DMS114 treated with DMSO at 0.1 percent for 48 hours (cell line): ENCODE measurements around the gene GHRHR.

Experiments used
- DNase-seq: peaks from one replicate; lab custom pipeline; 2025; ENCODE audit not compliant: unreplicated experiment; lab: John Stamatoyannopoulos, UW

GHRHR gene

DNA sequence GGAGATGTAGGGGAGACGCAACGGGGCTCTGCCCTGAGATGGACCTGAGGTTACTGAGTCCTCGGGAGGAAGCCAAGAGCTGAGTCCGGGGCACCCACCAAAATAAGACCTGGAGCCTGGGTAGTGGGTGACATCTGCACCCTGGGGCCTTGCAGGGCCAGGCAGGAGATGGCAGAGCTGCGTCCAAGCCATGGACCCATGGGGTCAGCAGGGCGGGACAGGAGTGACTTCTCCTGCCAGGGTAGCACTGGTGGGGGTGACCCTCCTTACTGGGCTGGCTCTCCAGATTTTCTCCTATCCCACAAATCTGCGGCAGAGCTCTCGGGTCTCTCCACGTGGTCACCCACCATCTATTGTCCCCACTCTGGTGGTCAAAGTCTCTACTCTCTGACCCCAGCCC, 2.1 kb downstream of the GHRHR start:
- no peak for DNase-seq

DNA sequence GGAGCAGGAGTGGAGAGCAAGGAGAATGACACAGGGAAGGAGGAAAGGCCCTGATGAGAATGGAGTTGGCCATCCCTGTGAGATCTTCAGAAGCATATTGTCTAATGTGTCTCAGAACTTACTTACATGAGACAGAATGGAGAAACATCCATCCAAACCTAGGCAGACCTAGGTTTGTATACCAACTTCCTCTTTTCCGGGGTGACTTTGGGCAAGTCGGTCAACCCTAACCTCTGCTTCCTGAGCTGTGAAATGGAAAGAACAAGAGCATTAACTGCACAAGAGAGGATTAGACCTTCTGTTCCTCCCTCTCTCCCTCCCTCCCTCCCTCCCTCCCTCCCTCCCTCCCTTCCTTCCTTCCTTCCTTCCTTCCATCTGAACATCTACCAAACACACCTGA, 4.5 kb downstream of the GHRHR start:
- no peak for DNase-seq

DNA sequence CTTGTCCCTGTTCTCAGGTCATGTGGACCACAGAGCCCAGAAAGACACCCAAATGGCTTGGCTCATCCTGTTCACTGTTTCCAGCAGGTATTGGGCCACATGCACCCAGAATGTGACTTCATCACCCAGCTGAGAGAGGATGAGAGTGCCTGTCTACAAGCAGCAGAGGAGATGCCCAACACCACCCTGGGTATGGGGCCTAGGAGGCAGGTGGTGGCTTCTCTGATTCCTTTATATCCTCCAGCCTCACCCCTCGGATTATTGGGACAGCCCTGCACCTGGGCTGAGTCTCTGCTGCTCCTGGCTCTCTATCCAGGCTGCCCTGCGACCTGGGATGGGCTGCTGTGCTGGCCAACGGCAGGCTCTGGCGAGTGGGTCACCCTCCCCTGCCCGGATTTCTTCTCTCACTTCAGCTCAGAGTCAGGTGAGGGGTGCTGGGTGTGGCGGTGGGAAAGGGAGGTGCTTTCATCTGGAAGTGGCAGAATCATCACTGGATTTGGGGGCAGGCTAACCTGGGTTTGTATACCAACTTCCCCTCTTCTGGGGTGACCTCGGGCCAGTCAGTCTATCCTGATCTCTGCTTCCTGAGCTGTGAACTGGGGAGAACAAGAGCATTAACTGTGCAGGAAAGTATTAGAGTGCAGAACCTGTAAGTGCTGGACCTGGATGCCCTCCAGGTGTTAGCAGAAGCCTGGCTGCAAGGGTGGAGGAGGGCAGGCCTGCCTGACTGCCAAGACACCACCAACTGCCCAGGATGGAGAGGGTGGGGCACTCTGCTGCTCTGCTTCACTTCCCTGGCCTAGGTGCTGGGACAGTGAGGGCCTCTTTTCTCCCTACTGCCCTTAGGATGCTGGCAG, 5.2 kb downstream of the GHRHR start:
- no peak for DNase-seq

DNA sequence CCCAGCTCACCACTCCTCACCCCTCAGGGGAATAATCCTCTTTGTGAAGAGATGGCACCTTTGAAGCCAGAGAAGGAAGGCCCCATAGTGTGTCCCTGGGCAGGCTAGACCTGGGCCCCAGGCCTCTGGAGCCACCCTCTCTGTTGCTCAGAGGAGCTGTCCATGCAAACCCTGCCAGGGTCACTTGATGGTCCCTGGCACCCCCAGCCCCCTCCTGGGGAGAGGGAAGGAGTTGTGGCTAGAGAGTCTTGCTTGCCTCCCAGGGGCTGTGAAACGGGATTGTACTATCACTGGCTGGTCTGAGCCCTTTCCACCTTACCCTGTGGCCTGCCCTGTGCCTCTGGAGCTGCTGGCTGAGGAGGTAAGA, 5.8 kb downstream of the GHRHR start:
- DNase-seq, result no peak

DNA sequence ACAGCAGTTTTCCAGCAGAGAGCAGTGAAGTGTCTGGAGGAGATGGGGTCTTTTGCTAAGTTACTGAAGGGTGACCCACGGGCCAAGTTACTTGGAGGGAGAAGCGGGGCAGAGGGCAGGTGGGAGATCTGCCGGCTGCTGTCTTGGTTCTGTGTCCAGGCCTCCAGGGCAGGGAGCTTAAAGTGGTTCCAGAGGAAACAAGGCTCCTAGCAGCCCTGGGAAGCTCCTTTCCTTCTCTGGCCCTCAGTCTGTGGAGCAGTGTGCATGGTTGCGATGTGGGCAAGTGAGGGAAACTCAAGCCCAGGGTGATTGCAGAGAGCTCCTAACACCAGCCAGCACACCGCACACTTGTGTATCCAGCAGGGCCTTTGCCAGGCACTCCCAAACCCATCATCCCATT, 6.3 kb downstream of the GHRHR start:
- DNase-seq, result no peak

DNA sequence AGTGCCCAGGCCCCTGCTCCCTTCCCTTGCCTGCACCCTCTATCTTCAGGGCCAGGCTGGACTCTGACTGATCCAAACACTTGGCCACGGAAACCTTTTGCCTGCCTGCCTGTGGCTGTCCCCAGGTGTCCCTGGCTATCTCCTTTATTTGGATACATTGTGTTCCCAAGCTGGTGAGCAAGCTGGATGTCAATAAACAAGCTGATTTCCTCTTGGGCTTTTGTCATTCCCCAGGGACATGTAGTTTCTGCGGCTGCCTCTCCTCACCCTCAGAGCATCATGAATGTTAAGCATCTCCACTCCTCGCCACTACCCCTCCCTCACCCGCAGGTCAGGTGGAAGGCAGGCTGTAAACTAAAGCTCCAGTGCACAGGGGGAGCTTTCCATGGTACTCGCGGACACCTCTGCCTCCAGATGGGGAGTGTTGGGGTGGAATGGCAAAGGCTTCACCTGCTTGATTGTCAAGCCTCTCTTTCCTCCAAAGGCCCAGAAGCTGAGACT, 6.9 kb downstream of the GHRHR start:
- DNase-seq, result no peak

DNA sequence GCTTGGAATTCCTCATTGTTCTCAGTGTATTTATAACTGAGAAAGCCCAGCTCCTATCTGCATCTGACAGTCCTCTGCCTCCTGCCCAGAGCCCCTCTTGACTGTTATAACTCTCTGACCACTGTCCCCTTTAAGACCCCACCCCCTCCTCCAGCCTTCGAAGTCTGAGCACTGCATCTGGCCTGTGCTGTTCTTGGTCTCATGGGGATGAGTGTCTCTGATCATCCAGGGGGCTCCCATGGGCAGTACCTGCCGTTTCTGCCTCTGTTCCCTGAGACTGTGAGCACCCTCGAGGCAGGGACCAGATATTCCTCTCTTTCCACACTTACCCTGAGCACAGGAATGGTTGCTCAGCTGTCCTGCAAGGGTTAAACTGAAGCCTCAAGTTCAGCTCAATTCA, 7.7 kb downstream of the GHRHR start:
- no peak for DNase-seq

DNA sequence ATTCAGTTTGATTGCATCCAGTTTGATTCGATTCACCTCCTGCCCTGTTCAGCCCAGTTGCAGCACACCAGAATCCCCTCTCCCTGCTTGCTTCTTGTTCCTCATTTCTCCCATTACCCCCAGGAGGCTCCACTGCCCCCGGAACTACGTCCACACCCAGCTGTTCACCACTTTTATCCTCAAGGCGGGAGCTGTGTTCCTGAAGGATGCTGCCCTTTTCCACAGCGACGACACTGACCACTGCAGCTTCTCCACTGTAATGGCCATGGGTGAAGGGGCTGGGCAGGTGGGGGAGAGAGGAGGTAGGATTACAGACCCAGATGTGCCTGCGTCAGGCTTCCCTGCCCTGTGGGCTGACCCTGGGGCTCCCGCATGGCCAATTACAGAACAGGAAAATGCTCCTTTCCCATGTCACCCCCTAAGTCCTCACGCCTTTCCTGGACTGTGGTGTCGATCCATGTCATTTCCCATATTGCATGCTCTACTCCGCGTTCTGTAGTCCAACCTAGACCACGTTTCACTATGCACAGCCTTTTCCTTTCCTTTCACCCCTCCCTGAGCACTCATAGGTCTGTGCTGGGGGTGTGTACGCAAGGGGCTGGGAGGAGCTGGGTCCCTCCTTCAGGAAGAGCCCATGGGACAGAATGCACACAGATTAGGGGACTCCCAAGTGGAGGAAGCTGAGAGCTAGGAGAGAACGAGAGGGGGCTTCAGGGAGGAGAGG, 8.2 kb downstream of the GHRHR start:
- DNase-seq, result no peak

DNA sequence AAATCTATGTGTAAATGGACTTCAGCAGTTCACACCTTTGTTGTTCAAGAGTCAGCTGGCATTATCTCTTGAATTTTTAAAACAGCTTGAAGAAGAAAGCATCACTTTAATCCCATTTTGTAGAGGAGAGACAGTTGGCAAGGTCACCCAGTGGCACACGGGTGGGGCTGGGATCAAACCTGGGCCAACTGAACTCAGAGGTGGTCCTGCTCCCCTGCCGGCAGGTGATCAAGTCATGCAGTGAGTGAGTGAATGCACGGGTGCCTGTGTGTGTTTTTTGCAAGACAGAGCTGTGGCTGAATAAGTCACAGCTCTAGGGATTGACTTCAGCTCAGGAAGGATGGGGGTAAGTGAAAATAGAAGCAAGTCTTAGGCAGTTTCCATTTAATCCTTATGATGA, 9.5 kb downstream of the GHRHR start:
- no peak for DNase-seq

DNA sequence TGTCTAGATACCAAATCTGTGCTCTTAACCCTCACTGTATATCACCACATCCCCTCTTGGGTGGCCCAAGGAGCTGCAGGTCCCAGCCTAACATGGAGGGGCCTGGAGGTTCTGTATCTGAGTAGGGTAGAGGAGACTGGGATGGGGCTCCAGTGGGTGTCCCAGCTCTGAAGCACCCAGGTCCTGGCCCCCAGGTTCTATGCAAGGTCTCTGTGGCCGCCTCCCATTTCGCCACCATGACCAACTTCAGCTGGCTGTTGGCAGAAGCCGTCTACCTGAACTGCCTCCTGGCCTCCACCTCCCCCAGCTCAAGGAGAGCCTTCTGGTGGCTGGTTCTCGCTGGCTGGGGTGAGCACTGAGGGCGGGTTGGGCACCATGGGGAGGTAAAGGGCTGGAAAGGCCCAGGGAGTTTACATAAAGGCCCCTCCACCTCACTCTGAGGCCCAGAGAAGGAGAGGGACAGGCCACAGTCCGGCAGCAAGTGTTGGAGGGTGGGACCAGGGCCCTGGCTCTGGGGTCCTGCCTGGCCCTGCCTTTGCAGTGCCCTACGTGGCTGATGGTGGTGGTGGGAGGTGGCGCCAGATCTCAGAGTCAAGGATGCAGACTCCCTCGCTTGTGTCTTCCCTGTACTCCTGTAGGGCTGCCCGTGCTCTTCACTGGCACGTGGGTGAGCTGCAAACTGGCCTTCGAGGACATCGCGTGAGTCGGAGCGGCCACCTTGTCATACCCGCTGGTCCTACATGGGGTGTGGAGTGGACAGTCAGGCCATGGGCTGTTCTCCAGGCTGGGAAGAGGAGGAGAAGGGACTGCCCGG, 10.2 kb downstream of the GHRHR start:
- DNase-seq, result no peak

DNA sequence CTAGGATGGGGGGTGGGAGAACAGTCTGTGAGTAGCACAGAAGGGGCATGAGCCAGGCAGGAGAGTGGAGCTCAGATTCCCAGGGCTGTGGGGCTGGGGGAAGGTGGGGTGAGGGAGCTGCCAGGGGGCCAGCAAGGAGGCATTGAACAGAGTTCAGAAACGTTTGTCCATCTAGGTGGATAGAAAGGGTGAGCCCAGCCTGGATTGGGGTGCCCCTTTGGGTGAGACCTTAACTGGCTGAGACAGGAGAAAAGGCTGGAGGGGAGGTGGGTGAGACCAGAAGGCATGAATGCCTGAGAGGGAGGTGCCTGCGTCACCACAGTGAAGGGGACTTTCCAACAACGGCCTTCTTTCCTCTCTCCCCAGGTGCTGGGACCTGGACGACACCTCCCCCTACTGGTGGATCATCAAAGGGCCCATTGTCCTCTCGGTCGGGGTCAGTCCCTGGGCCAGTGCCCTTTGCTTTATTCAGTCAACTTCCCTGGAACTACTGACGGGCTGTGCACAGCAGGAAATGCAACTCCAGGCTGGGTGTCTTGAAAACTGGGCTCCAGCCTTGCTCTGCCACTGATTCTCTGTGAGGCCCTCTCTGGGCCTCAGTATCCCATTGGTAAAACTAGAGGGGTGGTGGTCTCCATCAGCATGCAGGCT, 11.0 kb downstream of the GHRHR start:
- DNase-seq, result no peak

DNA sequence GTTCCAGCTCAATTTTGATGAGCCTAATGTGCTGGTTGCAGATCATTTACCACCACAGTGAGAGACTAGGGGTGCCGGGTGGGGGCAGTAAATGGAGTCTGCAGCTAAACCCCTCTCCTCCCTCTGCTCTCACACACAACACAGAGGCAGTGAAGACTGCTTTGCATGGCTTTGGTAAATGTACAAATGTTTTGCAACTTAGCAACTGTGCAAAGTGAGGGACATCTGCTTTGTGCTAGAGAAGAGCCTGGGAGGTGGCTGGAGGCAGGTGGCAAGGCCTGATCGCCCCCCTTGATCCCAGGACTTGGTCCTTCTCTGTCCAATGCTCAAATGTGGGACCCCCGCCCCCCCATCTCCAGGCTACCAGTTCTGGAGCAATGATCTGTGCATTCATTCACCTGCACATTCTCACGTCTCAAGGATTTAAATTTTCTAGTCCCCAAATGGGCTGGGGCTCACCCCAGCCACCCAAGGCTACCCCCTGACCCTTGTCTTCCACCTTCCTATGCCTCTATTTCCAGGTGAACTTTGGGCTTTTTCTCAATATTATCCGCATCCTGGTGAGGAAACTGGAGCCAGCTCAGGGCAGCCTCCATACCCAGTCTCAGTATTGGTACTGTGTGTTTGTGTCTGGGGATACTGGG, 11.6 kb downstream of the GHRHR start:
- DNase-seq, result no peak

DNA sequence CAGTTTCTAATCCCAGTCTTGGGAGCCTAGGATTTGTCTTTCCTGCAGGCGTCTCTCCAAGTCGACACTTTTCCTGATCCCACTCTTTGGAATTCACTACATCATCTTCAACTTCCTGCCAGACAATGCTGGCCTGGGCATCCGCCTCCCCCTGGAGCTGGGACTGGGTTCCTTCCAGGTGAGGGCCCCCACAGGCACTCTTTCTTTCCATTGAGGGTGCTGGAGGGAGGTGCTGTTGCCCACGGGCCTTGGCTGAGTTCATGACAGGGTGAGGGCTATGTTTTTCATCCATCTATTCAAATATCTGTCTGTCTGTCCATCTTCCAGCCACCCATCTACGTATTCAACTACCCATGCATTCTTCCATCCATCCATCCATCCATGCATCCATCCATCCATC, 12.6 kb downstream of the GHRHR start:
- no peak for DNase-seq

DNA sequence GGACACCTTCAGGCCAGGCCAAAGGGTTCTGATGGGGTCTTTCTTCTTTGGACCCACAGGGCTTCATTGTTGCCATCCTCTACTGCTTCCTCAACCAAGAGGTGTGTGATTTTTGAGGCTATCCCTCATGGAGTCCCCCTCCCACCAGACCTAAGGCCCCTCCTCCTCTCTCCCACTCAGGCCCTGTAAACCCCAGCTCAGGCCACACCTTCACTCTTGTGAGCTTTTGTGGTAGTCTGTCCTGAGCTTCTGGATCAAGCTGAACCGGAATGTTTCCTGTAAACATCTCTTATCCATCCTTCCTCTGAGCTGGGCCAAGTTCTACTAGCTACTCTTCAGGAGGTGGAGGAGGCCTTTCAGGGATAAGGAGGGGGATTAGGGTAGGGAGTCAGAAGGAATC, 13.5 kb downstream of the GHRHR start:
- no peak for DNase-seq

DNA sequence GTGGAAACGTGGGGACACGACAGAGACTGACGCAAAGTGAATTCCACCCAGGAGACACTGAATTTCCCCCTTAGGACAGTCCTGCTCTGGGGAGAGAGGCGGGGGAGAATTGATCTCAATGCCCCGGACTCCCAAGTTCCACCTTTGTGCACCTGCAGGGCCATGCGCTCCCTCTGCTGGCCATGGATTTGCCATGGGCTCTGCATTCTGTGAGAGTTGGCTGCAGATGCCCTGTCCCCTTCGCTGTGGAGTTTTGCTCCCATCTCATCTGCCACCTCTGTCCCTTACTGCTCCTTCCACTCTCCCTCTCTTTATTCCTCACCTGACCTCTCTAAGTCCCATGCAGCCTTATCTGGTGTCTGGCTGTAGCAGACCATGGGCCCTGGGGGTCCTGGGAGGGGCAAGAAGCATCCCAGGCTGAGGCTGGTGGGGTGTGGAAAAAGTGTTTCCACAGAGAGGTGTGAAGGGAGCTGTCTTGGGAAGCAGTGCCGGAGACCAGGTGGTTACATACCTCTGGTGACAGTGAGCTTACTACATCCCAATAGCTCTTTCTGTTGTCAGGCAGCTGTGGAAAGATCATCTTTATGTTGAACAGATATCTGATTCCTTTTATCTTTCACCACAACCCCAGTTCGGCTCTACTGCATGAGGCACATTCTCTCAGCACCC, 14.3 kb downstream of the GHRHR start:
- DNase-seq, result no peak

DNA sequence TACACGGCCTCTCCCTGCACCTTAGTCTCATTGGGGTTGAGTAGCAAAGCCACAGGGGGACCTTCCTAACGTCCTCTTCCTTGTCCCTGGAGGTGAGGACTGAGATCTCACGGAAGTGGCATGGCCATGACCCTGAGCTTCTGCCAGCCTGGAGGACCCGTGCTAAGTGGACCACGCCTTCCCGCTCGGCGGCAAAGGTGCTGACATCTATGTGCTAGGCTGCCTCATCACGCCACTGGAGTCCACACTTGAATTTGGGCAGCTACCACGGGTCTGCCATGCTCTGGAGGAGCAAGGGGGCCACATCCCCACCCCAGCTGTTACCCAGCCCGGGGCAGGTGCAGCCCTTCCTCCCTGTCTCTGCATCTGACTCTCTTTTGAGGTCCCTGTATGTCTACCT, 15.3 kb downstream of the GHRHR start:
- no peak for DNase-seq

DNA sequence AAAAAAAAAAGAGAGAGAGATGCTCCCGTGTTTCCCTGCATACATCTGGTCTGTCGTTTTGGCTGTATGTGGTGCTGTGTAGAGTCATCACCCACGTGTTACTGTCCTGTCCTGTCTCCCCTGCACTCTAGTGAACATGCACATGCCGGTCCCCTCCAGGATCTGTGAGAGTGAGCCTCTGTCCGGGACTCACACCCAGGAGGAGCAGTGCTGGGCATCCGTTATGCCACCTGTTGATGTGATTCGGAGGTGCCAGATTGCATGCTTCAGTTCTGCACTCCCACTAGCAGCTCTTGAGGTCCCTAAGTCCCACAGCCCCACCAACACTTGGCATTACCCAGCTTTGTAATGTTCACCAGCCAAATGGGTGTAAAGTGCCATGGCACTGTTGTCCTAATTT, 16.4 kb downstream of the GHRHR start:
- no peak for DNase-seq

DNA sequence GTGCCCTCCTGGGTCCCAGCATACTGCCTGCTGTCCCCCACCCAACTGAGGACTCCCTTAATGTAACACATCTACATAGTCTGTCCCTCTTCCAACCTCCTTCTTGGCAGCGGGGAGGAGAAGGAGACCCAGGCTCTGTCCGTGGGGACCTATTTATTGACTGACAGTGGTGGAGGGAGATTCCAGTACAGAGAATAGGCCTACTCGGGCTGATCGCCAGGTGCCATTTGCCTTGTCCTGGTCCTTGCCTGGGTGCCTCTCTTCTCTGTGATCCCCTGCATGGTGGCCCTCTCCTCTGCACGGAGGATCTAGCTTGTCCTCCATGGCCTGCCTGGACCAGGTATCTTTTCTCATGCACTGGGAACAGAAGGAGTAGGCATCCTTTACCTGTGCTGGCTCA, 17.0 kb downstream of the GHRHR start:
- no peak for DNase-seq

DNA sequence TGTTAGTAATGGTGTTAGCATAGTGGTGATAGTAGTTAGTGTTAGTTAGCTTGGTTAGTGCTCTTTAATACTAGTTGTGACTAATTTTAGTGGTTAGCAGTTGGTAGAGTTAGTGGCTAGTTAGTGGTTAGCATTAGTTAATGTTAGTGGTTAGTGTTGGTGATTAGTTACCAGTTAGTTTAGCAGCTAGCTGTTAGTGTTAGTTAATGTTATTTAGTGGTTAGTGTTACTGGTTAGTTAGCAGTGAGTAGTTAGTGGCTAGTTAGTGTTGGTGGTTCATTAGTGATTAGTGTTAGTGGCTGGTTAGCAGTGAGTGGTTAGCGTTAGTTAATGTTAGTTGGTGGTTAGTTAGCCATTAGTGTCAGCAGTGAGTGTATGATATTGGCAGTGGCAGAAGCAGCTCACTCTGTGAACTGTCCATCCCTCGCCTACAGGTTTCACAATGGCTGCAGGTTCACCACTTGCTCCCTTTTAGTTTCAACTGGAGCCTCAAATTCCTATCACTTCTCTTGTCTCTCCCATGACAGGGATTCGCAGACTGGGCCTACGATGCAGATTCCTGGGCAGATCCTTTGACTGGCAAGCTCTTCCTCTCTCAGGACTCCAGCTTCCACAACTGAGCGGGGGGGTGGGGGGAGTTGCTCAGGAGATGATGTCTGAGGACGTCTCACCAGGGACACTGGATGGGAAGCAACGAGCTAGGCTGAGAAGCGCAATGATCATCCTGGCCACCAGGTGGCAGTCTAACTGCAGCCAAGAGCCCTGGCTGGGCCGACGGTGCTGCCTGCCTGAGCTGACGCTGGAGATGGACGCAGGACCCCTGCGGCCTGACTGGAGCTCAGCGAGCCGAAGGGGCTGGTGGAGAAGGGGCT, 19.5 kb downstream of the GHRHR start:
- peak; percentile 69 for DNase-seq
